Psoas muscle (tissue), 8 donors: ENCODE data around the gene SUOX. TPM values are rescaled to one million over a fixed set of nuclear protein-coding genes. Genes with fewer than 3 reads are reported as not detected.
A peak's percentile ranks its signal among the peaks of the same experiment; 100 is the strongest.

ENCODE experiments used
- ATAC-seq, 4 donors: fragments of 200-7000 bp; cut with Tn5 transposase; one replicate each; pipeline ENCODE4 v1.9.1; 2020; ENCODE audit warnings: moderate library complexity in 3 of 4, mild to moderate bottlenecking in 2 of 4
- DNase-seq, 2 donors: peaks; one replicate each; pipeline ENCODE4 v3.0.0-alpha.2; 2020
- H3K27ac ChIP-seq: fragments of 200-600 bp; one replicate; pipeline ENCODE4 v1.8.0; 2022
- H3K27me3 ChIP-seq, 3 donors: fragments of 200-600 bp in 1 of 3; one replicate each; pipeline versions ENCODE4 v1.6.1 to v1.8.0; 2013 to 2022; ENCODE audit warnings: low read length in 2 of 3, mild to moderate bottlenecking in 2 of 3, moderate library complexity in 1 of 3; ENCODE audit not compliant: insufficient read depth in 3 of 3
- H3K36me3 ChIP-seq, 2 donors: fragments of 200-600 bp in 1 of 2; one replicate each; pipeline versions ENCODE4 v1.6.1 to v1.8.0; 2013 to 2022; ENCODE audit warnings: low read depth in 1 of 2, mild to moderate bottlenecking in 1 of 2, moderate library complexity in 1 of 2; ENCODE audit not compliant: insufficient read depth in 1 of 2
- H3K4me1 ChIP-seq: fragments of 200-600 bp; one replicate; pipeline ENCODE4 v1.8.0; 2022
- H3K4me3 ChIP-seq: fragments of 200-600 bp; one replicate; pipeline ENCODE4 v1.8.0; 2022; ENCODE audit warnings: mild to moderate bottlenecking
- H3K9me3 ChIP-seq: fragments of 200-600 bp; one replicate; pipeline ENCODE4 v1.8.0; 2022
- CTCF ChIP-seq: fragments of 200-600 bp; IDR thresholded peaks from one replicate; pipeline ENCODE4 v1.8.0; 2022; ENCODE audit warnings: antibody characterized with exemption
- WGBS, 3 donors: extraction: QIAGEN DNeasy Blood & Tissue Kit; methylation state at CpG; one replicate each; pipeline versions ENCODE4 v1.1.6 to v1.1.7; 2013; 5-methylcytosine and 5-hydroxymethylcytosine counted together
- intact Hi-C, 2 donors: fragments of 100-400 bp; cut with DNase I; formaldehyde crosslinking; loops; one replicate each; pipeline versions ENCODE4 v1.11.0 to v1.14.2; 2022
- polyA plus RNA-seq, 3 donors: library from polyadenylated mRNA; stranded (reverse); fragments of 200-250 nt; gene quantifications; one replicate each; pipeline ENCODE4 v1.2.3, GENCODE V29; 2013
- total RNA-seq, 4 donors: library from RNA; stranded (reverse); fragmentation: NEBNext Ultra II Directional in 2 of 4; extraction: Animal tissue kit (Norgen Biotek cat#: 25700) in 2 of 4; gene quantifications; one replicate each; pipeline versions ENCODE4 v1.2.1 to v1.2.4, GENCODE V29; 2021 to 2023
- donor health status: healthy with polysubstance abuse.
- donor health status: DM: no; HTN: no; CAD: no; lungs with moderate emphysema.
- donor health status: Bipolar disorder and iron deficiency.
- donor health status: healthy.
- donor health status: DM: yes; HTN: yes; CAD: no.
- donor health status: DM: no; HTN: no; CAD: no.
- donor health status: DM: no; HTN: no; CAD: no.
- donor health status: DM: yes; HTN: yes; CAD: no.

Gene SUOX
- total and polyA plus RNA-seq, 7 donors: 12.1 to 25.5 (median 15.5) TPM

- ATAC-seq: no peak
- 51 to 61% (median 58%) methylated on average over 2 of the region's 2 CpGs for WGBS, 3 donors
- Histone ChIP-seq H3K9me3 (no peaks in the 10 kb centered on the region), H3K27ac (no peak overlapping the region), H3K4me3 (no peak overlapping the region), H3K4me1 (no peaks in the 10 kb centered on the region), H3K27me3 (no peaks in the 10 kb centered on the region), H3K36me3 (peaks cover 3 to 37% of the 10 kb centered on the region in 2 donors)
- DNase-seq: no peak
- intact Hi-C loops: no loop called here
- no peak for TF ChIP-seq CTCF
These were observed 17.1 kb downstream of the SUOX start for GRCh38 chr12:56014205-56014604.

- no peak for ATAC-seq
- intact Hi-C loops: no loop called here
- Histone ChIP-seq H3K4me3 (no peak overlapping the region), H3K36me3 (peaks cover 3 to 37% of the 10 kb centered on the region in 2 donors), H3K9me3 (no peaks in the 10 kb centered on the region), H3K27ac (no peak overlapping the region), H3K4me1 (no peaks in the 10 kb centered on the region), H3K27me3 (no peaks in the 10 kb centered on the region)
- no peak for TF ChIP-seq CTCF
- WGBS, 3 donors: 90 to 94% (median 91%) methylated on average over 4 of the region's 4 CpGs
- no peak for DNase-seq
These were observed 20.1 kb downstream of the SUOX start for GRCh38 chr12:56017181-56017580.

- Histone ChIP-seq H3K9me3 (no peaks in the 10 kb centered on the region), H3K27me3 (no peaks in the 10 kb centered on the region), H3K27ac (no peak overlapping the region), H3K4me3 (no peak overlapping the region), H3K4me1 (no peaks in the 10 kb centered on the region), H3K36me3 (peaks cover 3 to 29% of the 10 kb centered on the region in 2 donors)
- WGBS, 3 donors: 96 to 100% (median 100%) methylated on average over 1 of the region's 1 CpG
- no peak for TF ChIP-seq CTCF
- DNase-seq (no peak), ATAC-seq (no peak)
- intact Hi-C loops: no loop called here
These were observed 21.3 kb downstream of the SUOX start for GRCh38 chr12:56018356-56018755.

- WGBS, 3 donors: 43 to 47% (median 44%) methylated on average over 7 to 10 of the region's 10 CpGs
- DNase-seq: peak; percentile 58 to 67
- Histone ChIP-seq H3K27ac (peak within 1 kb of the TSS; percentile 4), H3K36me3 (peaks cover 0 to 33% of the 10 kb centered on the region in 2 donors), H3K9me3 (no peaks in the 10 kb centered on the region), H3K4me1 (no peaks in the 10 kb centered on the region), H3K4me3 (peak within 1 kb of the TSS; percentile 18), H3K27me3 (no peaks in the 10 kb centered on the region)
- peak in 3 of 4 donors; percentile 50 to 70 (median 52) for ATAC-seq
- intact Hi-C loops: no loop called here
- TF ChIP-seq CTCF: no peak
These were observed 23.5 kb downstream of the SUOX start, which contains the start of gene IKZF4 for GRCh38 chr12:56020423-56021184. IKZF4 (plus strand) TSS chr12:56021043; CDS start chr12:56021494, 451 bp downstream.
